NCI-H1048 (cell line): ENCODE results near the gene TAF1L.

Experiments used
- DNase-seq: peaks from one replicate; lab custom pipeline; 2025; lab: John Stamatoyannopoulos, UW

TAF1L gene

DNA sequence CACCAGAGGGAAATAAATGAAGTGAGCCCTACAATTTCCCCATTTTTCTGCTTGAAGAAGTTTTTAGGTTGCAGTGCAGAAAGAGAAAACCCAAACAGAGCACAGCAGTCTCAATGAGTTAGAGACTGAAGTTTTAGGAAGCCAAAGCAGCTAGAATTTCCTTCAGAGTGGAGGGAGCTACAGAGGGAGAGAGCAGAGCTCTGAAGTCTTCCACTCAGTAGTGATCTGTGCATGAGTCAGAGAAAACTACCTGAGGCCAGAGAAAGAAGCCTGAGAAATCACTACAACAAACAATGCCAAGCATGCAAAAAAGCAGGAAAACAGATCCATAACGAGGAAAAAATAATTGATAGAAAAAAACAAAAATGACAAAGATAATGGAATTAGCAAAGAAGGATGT is 44.6 kb downstream of the TAF1L start:
- DNase-seq: no peak

DNA sequence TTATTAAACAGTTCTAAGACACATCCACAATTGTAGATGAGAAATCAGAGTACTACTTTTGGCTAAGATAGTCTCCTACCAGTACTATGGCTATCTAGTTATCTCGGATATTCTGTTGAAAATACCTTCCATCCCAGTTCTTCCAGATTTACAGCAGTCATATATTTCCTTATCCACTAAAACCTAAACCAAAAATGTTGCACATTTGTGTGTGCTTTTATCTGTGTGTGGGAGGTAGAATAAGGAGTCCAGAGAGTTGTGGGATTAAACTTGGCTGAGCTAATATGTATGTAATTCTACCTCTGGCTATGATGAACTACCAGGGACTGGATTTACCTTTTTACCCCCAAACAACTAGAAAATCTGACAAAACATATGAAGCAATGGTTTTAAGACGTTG is 45.0 kb downstream of the TAF1L start:
- DNase-seq: no peak

DNA sequence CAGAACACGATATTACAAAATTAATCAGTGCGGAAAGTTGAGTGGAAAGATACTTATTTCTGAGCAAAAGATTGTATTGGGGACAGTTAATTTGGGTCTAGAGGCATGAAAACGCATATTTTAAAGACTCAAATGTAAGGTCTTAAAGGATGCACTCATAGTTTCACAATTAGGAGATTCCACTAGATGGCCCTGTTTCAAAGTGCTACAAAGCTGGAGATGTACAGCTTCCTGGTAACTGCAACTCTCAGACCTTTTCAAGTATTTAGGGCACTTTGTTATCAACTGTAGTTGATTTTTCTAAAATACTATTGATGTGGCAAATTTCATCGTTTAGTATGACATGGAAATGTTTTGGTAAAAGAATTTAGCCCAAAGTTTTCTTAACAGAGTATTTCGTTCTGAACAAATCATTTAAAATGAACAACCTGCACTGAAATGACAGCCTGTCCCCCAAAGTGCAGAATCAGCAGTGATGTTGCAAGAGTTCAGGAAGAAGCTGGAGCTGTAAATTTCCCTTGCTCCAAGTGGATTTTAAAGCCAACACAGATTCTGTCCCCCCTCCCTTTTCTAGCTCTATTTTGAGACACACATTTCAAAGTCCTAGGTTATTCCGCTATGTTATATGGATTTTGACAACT is 46.3 kb downstream of the TAF1L start:
- DNase-seq: no peak

DNA sequence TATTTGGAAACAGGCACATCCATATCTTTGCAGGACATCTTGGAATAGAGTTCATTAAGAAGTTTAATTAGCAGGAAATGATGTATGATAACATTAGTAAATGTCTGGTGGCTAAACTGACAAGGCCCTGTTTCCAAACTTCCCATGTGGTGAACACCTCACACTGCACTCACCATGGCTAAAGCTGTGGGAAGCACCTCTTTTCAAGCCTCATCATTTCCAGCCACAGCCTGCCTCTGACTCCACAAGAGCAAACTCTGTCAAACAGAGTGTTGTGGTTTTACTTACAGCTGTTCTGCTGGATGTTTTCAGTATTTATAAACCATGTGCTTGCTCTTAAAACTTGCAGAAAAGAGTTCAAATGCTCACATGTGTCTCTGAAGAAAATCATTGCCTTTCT is 47.6 kb downstream of the TAF1L start:
- DNase-seq: no peak

DNA sequence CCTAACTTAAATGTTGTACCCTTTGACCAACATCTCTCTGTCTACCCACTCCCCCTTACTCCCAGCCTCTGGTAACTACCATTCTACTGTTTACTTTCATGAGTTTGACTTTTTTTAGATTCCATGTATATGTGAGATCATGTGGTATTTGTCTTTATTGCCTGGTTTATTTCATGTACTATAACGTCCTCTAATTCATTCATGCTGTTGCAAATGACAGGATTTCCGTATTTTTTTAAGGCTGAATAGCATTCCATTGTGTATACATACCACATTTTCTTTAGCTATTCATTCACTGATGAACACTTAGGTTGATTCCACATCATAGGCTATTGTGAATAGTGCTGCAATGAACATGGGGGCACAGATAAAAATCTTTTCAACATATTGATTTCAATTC is 50.7 kb downstream of the TAF1L start:
- no peak for DNase-seq

DNA sequence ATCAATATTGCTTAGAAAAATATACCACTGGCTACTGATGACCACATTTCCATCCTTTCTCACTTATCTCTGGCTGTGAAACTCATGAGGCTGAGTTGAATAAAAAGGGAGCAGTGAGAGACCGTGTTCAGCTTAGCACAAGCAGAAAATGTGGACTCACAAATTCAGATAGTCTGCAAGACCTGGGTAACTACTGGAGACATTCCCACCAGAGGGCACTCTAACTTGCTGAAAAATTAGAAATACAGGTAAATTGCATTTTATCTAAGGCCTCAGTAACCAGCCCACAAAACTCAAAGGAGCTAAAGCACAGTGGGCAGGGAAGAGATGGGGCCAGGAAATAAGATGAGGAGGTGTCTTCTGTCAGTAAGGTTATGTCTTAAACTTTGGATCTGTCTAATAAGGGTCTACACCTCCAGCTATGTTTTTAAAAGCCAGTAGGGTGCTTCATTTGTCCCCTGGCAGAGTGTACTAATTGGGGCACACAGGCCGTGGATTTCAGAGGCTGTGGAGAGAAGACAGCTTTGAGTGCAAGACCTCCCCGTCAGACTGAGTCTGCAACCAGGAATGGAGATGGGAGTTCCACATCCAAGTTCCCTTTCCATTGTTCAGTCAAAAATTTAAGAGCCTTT is 53.8 kb downstream of the TAF1L start:
- no peak for DNase-seq

DNA sequence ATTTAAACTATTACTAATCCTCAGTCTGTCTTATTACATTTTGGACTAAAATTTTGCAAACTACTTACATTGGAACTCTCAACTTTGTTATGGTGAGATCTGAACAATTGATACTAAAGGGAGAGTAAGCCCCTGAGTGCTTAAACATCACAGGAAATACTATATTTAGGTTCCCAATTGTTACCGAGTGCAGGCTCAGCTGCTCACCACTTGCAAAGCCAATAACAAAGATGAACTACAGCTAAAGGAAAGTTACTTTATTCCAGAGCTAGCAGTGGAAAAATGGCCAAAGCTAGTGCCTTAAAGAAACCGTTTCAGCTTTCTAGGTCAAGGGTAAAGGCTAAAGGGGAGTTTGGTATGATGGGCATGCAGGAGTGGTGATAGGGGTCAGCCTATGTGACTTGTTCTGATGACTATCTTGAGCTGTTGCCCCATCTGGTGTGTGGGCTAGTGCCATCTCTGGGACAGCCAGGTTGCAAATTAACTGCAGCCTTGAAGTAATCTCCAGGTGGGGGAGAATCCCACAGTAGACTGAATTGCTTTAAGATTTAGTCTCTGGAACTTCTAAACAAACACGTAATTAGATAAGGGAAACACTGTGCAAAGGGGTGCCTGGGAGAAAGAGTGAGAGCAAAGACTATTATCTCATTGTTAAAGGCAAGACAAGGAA is 54.7 kb downstream of the TAF1L start:
- no peak for DNase-seq

DNA sequence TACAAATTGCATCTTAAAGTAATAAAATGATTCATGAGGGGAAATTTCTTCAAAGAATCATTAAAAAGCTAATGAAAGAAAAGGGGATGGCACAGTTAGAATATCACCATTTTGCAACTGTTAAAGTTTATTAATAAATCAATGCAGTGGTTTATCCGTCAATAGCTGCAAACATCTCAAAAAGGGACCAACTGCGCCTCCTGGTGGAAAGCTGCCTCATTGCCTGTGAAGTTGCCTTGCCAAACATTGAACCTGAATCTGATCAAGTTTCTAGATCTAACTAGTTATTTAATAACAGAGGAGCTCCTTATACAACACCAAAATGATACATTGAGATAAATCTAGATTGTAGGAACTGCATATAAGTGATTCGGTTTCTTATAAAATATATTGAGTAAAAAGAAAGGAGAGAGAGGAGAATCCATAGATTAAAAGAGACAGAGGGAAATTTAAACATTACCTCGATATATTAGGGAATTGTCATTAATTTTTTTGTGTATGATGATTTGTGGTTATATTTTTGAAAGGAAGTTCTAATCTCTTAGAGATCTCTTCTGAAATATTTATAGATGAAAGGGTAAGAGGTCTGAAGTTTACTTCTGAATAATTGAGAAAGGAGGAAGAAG is 55.6 kb downstream of the TAF1L start:
- DNase-seq: no peak
